Cardiac ventricle fibroblast (primary cell): ENCODE measurements around the gene YIPF7. TPM values are rescaled to one million over a fixed set of nuclear protein-coding genes. Genes with fewer than 3 reads are reported as not detected.

Experiments used
- total RNA-seq: library from RNA; depleted of rRNA; stranded (reverse); fragments of >200 nt; gene quantifications from 2 replicates; pipeline ENCODE4 v1.2.3, GENCODE V29; 2015

The YIPF7 gene
- not detected in 2 replicates for total RNA-seq

GRCh38 chr4:44651425-44651824 lies at the start of gene YIPF7:
Gene YIPF7, minus strand, starts transcription at chr4:44651625. Its CDS starts 1,525 bp downstream, at chr4:44650100.

GRCh38 chr4:44678094-44679041 lies 26.9 kb upstream of the YIPF7 start, which contains the start of gene GUF1:
Gene GUF1, plus strand, starts transcription at chr4:44678420. Its CDS starts 203 bp downstream, at chr4:44678623.

Other genes with a start within 250 kb of the YIPF7 start
- not detected in 2 replicates for gene KCTD8, start 202.8 kb downstream of the YIPF7 start, total RNA-seq
- 8.3 and 11.3 TPM in 2 replicates for gene GUF1, start 26.8 kb upstream of the YIPF7 start, total RNA-seq
- 13.8 and 14.0 TPM in 2 replicates for gene GNPDA2, start 74.9 kb upstream of the YIPF7 start, total RNA-seq